HEK293 (cell line): ENCODE data around the gene MPV17.
A peak's percentile ranks its signal among the peaks of the same experiment; 100 is the strongest.

Experiments
- CTCF ChIA-PET: fragments of 350-600 bp; formaldehyde crosslinking; extraction: SDS; loops from one replicate; lab custom pipeline; 2021; ENCODE audit warnings: antibody characterized with exemption; lab: Yijun Ruan, JAX
- POLR2A ChIA-PET: fragments of 300-600 bp; formaldehyde crosslinking; extraction: SDS; loops from one replicate; lab custom pipeline; 2020; ENCODE audit warnings: antibody characterized with exemption, inconsistent platforms; lab: Yijun Ruan, JAX
- H3K27ac ChIP-seq: fragments of 200-500 bp; sonication (Bioruptor generic); 2 replicates; pipeline ENCODE4 v1.5.1; 2014; ENCODE audit warnings: low read depth, low read length, control low read depth, inconsistent platforms; ENCODE audit errors: extremely low read depth
- H3K36me3 ChIP-seq, 2 experiments: fragments of 200-500 bp in 1 of 2; sonication (Bioruptor generic) in 1 of 2; 1 replicate in 1 of 2; 2 replicates in 1 of 2; pipeline ENCODE4 v1.5.1; 2014 to 2017; ENCODE audit warnings: inconsistent platforms in 2 of 2, low read length in 2 of 2; ENCODE audit not compliant: control insufficient read depth in 2 of 2, insufficient read depth in 1 of 2
- H3K4me1 ChIP-seq: fragments of 200-500 bp; sonication (Bioruptor generic); 2 replicates; pipeline ENCODE4 v1.5.1; 2014; ENCODE audit warnings: mild to moderate bottlenecking, low read length, inconsistent platforms; ENCODE audit not compliant: control insufficient read depth, insufficient read depth
- H3K4me3 ChIP-seq: 2 replicates; pipeline ENCODE4 v1.5.1; 2011; ENCODE audit warnings: low read depth, mild to moderate bottlenecking, control low read depth, low read length, moderate library complexity
- H3K9me3 ChIP-seq: fragments of 200-500 bp; sonication (Bioruptor generic); 2 replicates; pipeline ENCODE4 v1.5.1; 2014; ENCODE audit warnings: low read depth, low read length, inconsistent platforms; ENCODE audit not compliant: control insufficient read depth, insufficient read depth
- CTCF ChIP-seq: fragments of 450-650 bp; formaldehyde crosslinking; IDR thresholded peaks from 2 replicates; pipeline ENCODE4 v1.5.1; 2016; ENCODE audit warnings: missing biosample characterization, missing genetic modification characterization
- KLF1 ChIP-seq: fragments of 450-650 bp; formaldehyde crosslinking; IDR thresholded peaks from 2 replicates; pipeline ENCODE4 v1.5.1; 2016; ENCODE audit warnings: missing biosample characterization, missing genetic modification characterization
- KLF8 ChIP-seq: fragments of 450-650 bp; formaldehyde crosslinking; IDR thresholded peaks from 2 replicates; pipeline ENCODE4 v1.5.1; 2016; ENCODE audit warnings: missing biosample characterization, missing genetic modification characterization
- SALL2 ChIP-seq: fragments of 450-650 bp; formaldehyde crosslinking; IDR thresholded peaks from 2 replicates; pipeline ENCODE4 v1.5.0; 2017; ENCODE audit warnings: missing biosample characterization, mild to moderate bottlenecking, missing genetic modification characterization, borderline replicate concordance
- SP3 ChIP-seq: fragments of 450-650 bp; formaldehyde crosslinking; IDR thresholded peaks from 2 replicates; pipeline ENCODE4 v1.5.1; 2016; ENCODE audit warnings: missing biosample characterization, missing genetic modification characterization
- SP7 ChIP-seq: fragments of 450-650 bp; formaldehyde crosslinking; IDR thresholded peaks from 2 replicates; pipeline ENCODE4 v1.5.1; 2016; ENCODE audit warnings: missing biosample characterization, missing genetic modification characterization
- TCF7L2 ChIP-seq: IDR thresholded peaks from 2 replicates; pipeline ENCODE4 v1.6.1; 2011; ENCODE audit warnings: low read depth, mild to moderate bottlenecking, inconsistent platforms, low read length, moderate library complexity, borderline replicate concordance
- YY1 ChIP-seq: fragments of 450-650 bp; formaldehyde crosslinking; IDR thresholded peaks from 2 replicates; pipeline ENCODE4 v1.5.1; 2018; ENCODE audit warnings: missing biosample characterization, missing genetic modification characterization
- ZBTB20 ChIP-seq: fragments of 450-650 bp; formaldehyde crosslinking; IDR thresholded peaks from 2 replicates; pipeline ENCODE4 v1.5.1; 2016; ENCODE audit warnings: missing biosample characterization, missing genetic modification characterization
- ZBTB48 ChIP-seq: fragments of 450-650 bp; formaldehyde crosslinking; IDR thresholded peaks from 2 replicates; pipeline ENCODE4 v1.5.1; 2016; ENCODE audit warnings: missing biosample characterization, missing genetic modification characterization
- ZBTB49 ChIP-seq: fragments of 450-650 bp; formaldehyde crosslinking; IDR thresholded peaks from 2 replicates; pipeline ENCODE4 v1.5.1; 2016; ENCODE audit warnings: missing biosample characterization, missing genetic modification characterization, low read depth
- ZFP37 ChIP-seq: fragments of 450-650 bp; formaldehyde crosslinking; IDR thresholded peaks from 2 replicates; pipeline ENCODE4 v1.5.1; 2016; ENCODE audit warnings: missing biosample characterization, missing genetic modification characterization
- ZNF202 ChIP-seq: fragments of 450-650 bp; formaldehyde crosslinking; IDR thresholded peaks from 2 replicates; pipeline ENCODE4 v1.5.1; 2016; ENCODE audit warnings: missing biosample characterization, missing genetic modification characterization, borderline replicate concordance
- ZNF274 ChIP-seq, 2 experiments: fragments of 200-500 bp in 1 of 2; fragments of 450-650 bp in 1 of 2; sonication (Bioruptor generic) in 1 of 2; formaldehyde crosslinking in 1 of 2; IDR thresholded peaks; 2 replicates each; pipeline versions ENCODE4 v1.5.1 to v1.6.1; 2014 to 2016; ENCODE audit warnings: borderline replicate concordance in 1 of 2, inconsistent platforms in 1 of 2, low read length in 1 of 2, missing biosample characterization in 1 of 2, missing genetic modification characterization in 1 of 2
- ZNF292 ChIP-seq: fragments of 450-650 bp; formaldehyde crosslinking; IDR thresholded peaks from 2 replicates; pipeline ENCODE4 v1.5.1; 2016; ENCODE audit warnings: low read depth, missing biosample characterization, missing genetic modification characterization, borderline replicate concordance
- ZNF433 ChIP-seq: fragments of 450-650 bp; formaldehyde crosslinking; IDR thresholded peaks from 2 replicates; pipeline ENCODE4 v1.5.1; 2016; ENCODE audit warnings: missing biosample characterization, missing genetic modification characterization, low read depth
- ZNF449 ChIP-seq: fragments of 450-650 bp; formaldehyde crosslinking; IDR thresholded peaks from 2 replicates; pipeline ENCODE4 v1.5.1; 2017; ENCODE audit warnings: missing biosample characterization, mild to moderate bottlenecking, missing genetic modification characterization, moderate library complexity
- ZNF518A ChIP-seq: fragments of 450-650 bp; formaldehyde crosslinking; conservative IDR thresholded peaks from 2 replicates; pipeline ENCODE4 v1.5.1; 2016; ENCODE audit warnings: low read depth, missing biosample characterization, missing genetic modification characterization
- ZNF555 ChIP-seq: fragments of 450-650 bp; formaldehyde crosslinking; conservative IDR thresholded peaks from 2 replicates; pipeline ENCODE4 v1.5.1; 2017; ENCODE audit warnings: missing biosample characterization, mild to moderate bottlenecking, missing genetic modification characterization, inconsistent platforms
- ZNF610 ChIP-seq: fragments of 450-650 bp; formaldehyde crosslinking; IDR thresholded peaks from 2 replicates; pipeline ENCODE4 v1.5.1; 2016; ENCODE audit warnings: missing biosample characterization, missing genetic modification characterization, borderline replicate concordance
- ZNF692 ChIP-seq: fragments of 450-650 bp; formaldehyde crosslinking; IDR thresholded peaks from 2 replicates; pipeline ENCODE4 v1.5.1; 2016; ENCODE audit warnings: missing biosample characterization, missing genetic modification characterization

The MPV17 gene

GRCh38 chr2:27322766-27323595 is at the start of gene MPV17:
MPV17 (minus strand) TSS chr2:27323097; CDS start chr2:27322517, 580 bp downstream.
- CTCF ChIA-PET = interaction anchor here (0.6 to 6.5 kb wide), 9 partner anchors 9 to 242 kb away, joined by 3 to 50 read pairs (median 3); partner anchors contain the start of genes EIF2B4 and SNX17
- POLR2A ChIA-PET = interaction anchor here (0.9 to 1.8 kb wide), 15 partner anchors 9 to 260 kb away, joined by 3 to 7 read pairs (median 3); partner anchors contain the start of genes GTF3C2, NRBP1, UCN and ZNF512
- peak within 1 kb of the TSS; percentile 76 for H3K4me3 ChIP-seq
- H3K9me3 ChIP-seq = no peaks in the 10 kb centered on the region
- peaks cover 6% of the 10 kb centered on the region; the same call in 1 of the 2 replicates for H3K4me1 ChIP-seq
- peak within 1 kb of the TSS; percentile 82 for H3K27ac ChIP-seq
- peaks cover 6 to 24% of the 10 kb centered on the region in 2 experiments; a peak in 2 of 3 replicates for H3K36me3 ChIP-seq
- TF ChIP-seq ZNF202 (tag by site-specific recombination) (no peak), ZNF610 (tag by site-specific recombination) (0 out of 2 replicates have a peak, but pooled peaks have one; percentile 41), YY1 (tag by site-specific recombination) (peak; percentile 49; the same call in 1 of the 2 replicates), ZBTB48 (tag by site-specific recombination) (peak; percentile 21; the same call in 1 of the 2 replicates), SP3 (peak; percentile 69), ZNF555 (tag by site-specific recombination) (no peak), SP7 (tag by site-specific recombination) (peak; percentile 17; the same call in 1 of the 2 replicates), ZNF274 (IDR thresholded peaks at IDR 0.05; ENCODE audit: low read length) (no peak), ZNF274 (tag by site-specific recombination; IDR thresholded peaks at IDR 0.05; ENCODE audit: borderline replicate concordance) (no peak), SALL2 (no peak), ZNF518A (tag by site-specific recombination) (0 out of 2 replicates have a peak, but pooled peaks have one; percentile 54), ZFP37 (tag by site-specific recombination) (no peak; the same call in 1 of the 2 replicates), ZNF292 (tag by site-specific recombination) (no peak), ZNF692 (tag by site-specific recombination) (peak; percentile 82), ZNF433 (tag by site-specific recombination) (no peak), ZBTB49 (tag by site-specific recombination) (no peak), ZBTB20 (tag by site-specific recombination) (peak; percentile 26; the same call in 1 of the 2 replicates), ZNF449 (tag by site-specific recombination) (no peak), KLF8 (peak; percentile 53), TCF7L2 (no peak), KLF1 (no peak), CTCF (no peak)
